Tibial nerve (tissue), 4 donors: Measurements from ENCODE around the gene OSBPL8. TPM values are rescaled to one million over a fixed set of nuclear protein-coding genes. Genes with fewer than 3 reads are reported as not detected.

Experiments used
- DNase-seq, 2 donors: peaks; one replicate each; pipeline ENCODE4 v3.0.0-alpha.2; 2019; ENCODE audit warnings: low spot score in 2 of 2
- H3K27ac ChIP-seq, 4 donors: fragments of 200-600 bp; sonication (generic) in 3 of 4; one replicate each; pipeline ENCODE4 v1.5.1; 2017 to 2019; ENCODE audit warnings: mild to moderate bottlenecking in 1 of 4
- H3K27me3 ChIP-seq, 2 donors: fragments of 200-600 bp; sonication (generic) in 1 of 2; one replicate each; pipeline versions ENCODE4 v1.5.1 to v1.6.0; 2017 to 2019
- H3K36me3 ChIP-seq, 3 donors: fragments of 200-600 bp; sonication (generic); one replicate each; pipeline ENCODE4 v1.5.1; 2018 to 2019
- H3K4me1 ChIP-seq, 4 donors: fragments of 200-600 bp; sonication (generic) in 3 of 4; one replicate each; pipeline ENCODE4 v1.5.1; 2017 to 2019
- H3K4me3 ChIP-seq, 4 donors: fragments of 200-600 bp; sonication (generic) in 3 of 4; one replicate each; pipeline ENCODE4 v1.5.1; 2017 to 2019; ENCODE audit warnings: mild to moderate bottlenecking in 1 of 4, moderate library complexity in 1 of 4
- H3K9me3 ChIP-seq, 4 donors: fragments of 200-600 bp; sonication (generic) in 3 of 4; one replicate each; pipeline ENCODE4 v1.5.1; 2017 to 2019
- CTCF ChIP-seq, 5 experiments: fragments of 200-600 bp in 3 of 5; fragments of 450-650 bp in 2 of 5; sonication (generic) in 3 of 5; IDR thresholded peaks; one replicate each; pipeline ENCODE4 v1.5.1; 2016 to 2019; ENCODE audit warnings: antibody characterized with exemption in 5 of 5, mild to moderate bottlenecking in 3 of 5, moderate library complexity in 2 of 5
- EP300 ChIP-seq, 2 donors: sonication (generic); formaldehyde crosslinking; IDR thresholded peaks; one replicate each; pipeline ENCODE4 v1.6.1; 2017; ENCODE audit warnings: antibody characterized with exemption in 2 of 2, mild to moderate bottlenecking in 1 of 2
- POLR2A ChIP-seq, 2 donors: fragments of 450-650 bp; IDR thresholded peaks; one replicate each; pipeline ENCODE4 v1.6.1; 2017; ENCODE audit warnings: antibody characterized with exemption in 2 of 2, mild to moderate bottlenecking in 2 of 2, moderate library complexity in 2 of 2
- WGBS, 2 donors: methylation state at CpG; one replicate each; pipeline ENCODE4 v1.1.5; 2018; 5-methylcytosine and 5-hydroxymethylcytosine counted together
- total RNA-seq, 4 donors: library from RNA; depleted of rRNA; stranded (reverse); fragments of >200 nt; gene quantifications; one replicate each; pipeline ENCODE4 v1.1.0, GENCODE V29; 2016

Gene OSBPL8
- total RNA-seq, 4 donors from 2014 or later: 90.9 to 151 (median 119) TPM

DNA sequence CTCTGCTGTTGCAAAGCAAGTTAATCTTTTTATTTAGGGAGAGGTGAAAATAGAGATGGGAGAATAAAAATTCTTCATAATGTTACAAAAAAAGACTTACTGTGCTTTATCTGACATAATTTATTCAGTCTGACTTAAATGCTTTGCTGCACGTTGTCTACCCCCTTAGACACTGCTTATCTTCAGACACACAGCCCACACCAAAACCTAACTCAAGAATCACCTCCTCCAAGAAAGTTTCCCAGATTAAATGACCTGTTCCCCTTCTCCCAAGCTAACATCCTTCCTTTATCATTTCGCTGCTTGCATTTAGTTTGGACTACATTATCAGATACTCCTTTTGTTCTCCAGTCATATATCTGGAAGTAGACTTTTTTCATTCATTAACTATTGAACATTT, 3.8 kb downstream of the OSBPL8 start:
- Histone ChIP-seq H3K4me1 (peaks cover 0 to 60% (median 14%) of the 10 kb centered on the region in 4 donors), H3K36me3 (no peaks in the 10 kb centered on the region), H3K27ac (no peak overlapping the region), H3K9me3 (no peaks in the 10 kb centered on the region), H3K27me3 (no peaks in the 10 kb centered on the region), H3K4me3 (no peak overlapping the region)
- no peak for DNase-seq
- TF ChIP-seq POLR2A (IDR thresholded peaks at IDR 0.05): no peak
- no peak for TF ChIP-seq EP300 (IDR thresholded peaks at IDR 0.05)
- TF ChIP-seq CTCF (IDR thresholded peaks at IDR 0.05): no peak
- WGBS, 2 donors: 85 to 87% methylated on average over 2 of the region's 2 CpGs

- Histone ChIP-seq H3K9me3 (no peaks in the 10 kb centered on the region), H3K36me3 (no peaks in the 10 kb centered on the region), H3K4me3 (no peak overlapping the region), H3K4me1 (peaks cover 0 to 65% (median 13%) of the 10 kb centered on the region in 4 donors), H3K27me3 (no peaks in the 10 kb centered on the region), H3K27ac (no peak overlapping the region)
- 80 to 85% methylated on average over 7 of the region's 7 CpGs for WGBS, 2 donors
- no peak for TF ChIP-seq CTCF (IDR thresholded peaks at IDR 0.05)
- no peak for TF ChIP-seq POLR2A (IDR thresholded peaks at IDR 0.05)
- no peak for TF ChIP-seq EP300 (IDR thresholded peaks at IDR 0.05)
- DNase-seq: no peak
These were observed 4.3 kb downstream of the OSBPL8 start for GRCh38 chr12:76555231-76555767.

- Histone ChIP-seq H3K27ac (no peak overlapping the region), H3K4me3 (no peak overlapping the region), H3K9me3 (no peaks in the 10 kb centered on the region), H3K27me3 (no peaks in the 10 kb centered on the region), H3K36me3 (no peaks in the 10 kb centered on the region), H3K4me1 (peaks cover 0 to 69% (median 12%) of the 10 kb centered on the region in 4 donors)
- no peak for DNase-seq
- WGBS, 2 donors: 86 to 89% methylated on average over 2 of the region's 2 CpGs
- TF ChIP-seq POLR2A (IDR thresholded peaks at IDR 0.05) (no peak), EP300 (IDR thresholded peaks at IDR 0.05) (no peak), CTCF (IDR thresholded peaks at IDR 0.05) (no peak)
These were observed 5.0 kb downstream of the OSBPL8 start for GRCh38 chr12:76554405-76555230.

DNA sequence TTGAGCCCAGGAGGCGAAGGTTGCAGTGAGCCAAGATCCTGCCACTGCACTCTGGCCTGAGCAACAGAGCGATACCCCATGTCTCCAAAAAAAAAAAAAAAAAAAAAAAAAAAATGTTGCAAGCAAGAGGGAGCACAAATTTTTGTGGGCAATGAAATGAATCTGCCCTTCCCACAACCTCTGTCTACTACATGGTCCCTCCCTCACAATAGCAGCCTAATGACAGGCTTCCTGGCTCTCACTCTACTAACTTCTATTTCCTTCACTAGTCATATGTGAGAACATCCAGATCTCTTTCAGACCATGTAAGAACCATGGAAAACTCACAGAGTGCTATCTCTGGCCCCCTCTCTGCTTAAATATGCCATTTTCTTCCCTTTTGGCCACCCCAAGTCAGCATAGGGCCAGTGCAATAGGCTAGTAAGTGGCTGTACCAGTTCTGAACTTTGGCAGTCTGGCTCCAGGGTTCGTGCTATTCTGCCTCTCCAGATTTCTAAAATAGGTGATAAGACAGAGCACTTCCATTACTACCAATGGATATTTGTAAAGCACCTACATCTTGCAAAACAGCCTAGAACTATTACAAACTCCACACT, 7.1 kb downstream of the OSBPL8 start:
- H3K4me1 ChIP-seq: peaks cover 0 to 80% (median 20%) of the 10 kb centered on the region in 4 donors
- no peak for DNase-seq
- 92 to 98% methylated on average over 3 of the region's 3 CpGs for WGBS, 2 donors
- no peaks in the 10 kb centered on the region for H3K27me3 ChIP-seq
- H3K4me3 ChIP-seq: no peak overlapping the region
- TF ChIP-seq CTCF (IDR thresholded peaks at IDR 0.05) (no peak), POLR2A (IDR thresholded peaks at IDR 0.05) (no peak), EP300 (IDR thresholded peaks at IDR 0.05) (no peak)
- no peaks in the 10 kb centered on the region for H3K9me3 ChIP-seq
- no peak overlapping the region for H3K27ac ChIP-seq
- H3K36me3 ChIP-seq: no peaks in the 10 kb centered on the region

DNA sequence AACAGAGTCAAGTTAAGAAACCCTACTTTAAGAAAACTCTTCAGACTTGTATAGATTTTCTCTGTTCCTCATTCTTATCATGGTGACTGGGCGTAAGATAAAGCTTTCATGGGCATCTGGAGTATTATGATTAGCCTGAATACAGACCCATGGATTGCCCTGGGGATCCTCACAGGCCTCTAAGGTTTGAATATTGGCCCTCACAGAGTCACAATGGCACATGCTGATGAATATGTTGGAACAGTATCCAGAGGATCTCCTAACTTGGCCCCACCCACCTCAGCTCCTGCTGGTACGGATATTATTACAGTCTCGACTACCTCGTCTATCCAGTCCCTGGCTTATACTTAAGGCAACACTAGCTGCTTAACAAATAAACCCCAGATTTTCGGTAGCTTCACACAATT, 8.1 kb downstream of the OSBPL8 start:
- no peak overlapping the region for H3K27ac ChIP-seq
- 92 to 95% methylated on average over 5 of the region's 5 CpGs for WGBS, 2 donors
- no peak for TF ChIP-seq POLR2A (IDR thresholded peaks at IDR 0.05)
- TF ChIP-seq EP300 (IDR thresholded peaks at IDR 0.05): no peak
- TF ChIP-seq CTCF (IDR thresholded peaks at IDR 0.05): no peak
- peaks cover 0 to 79% (median 16%) of the 10 kb centered on the region in 4 donors for H3K4me1 ChIP-seq
- H3K36me3 ChIP-seq: no peaks in the 10 kb centered on the region
- no peak for DNase-seq
- H3K27me3 ChIP-seq: no peaks in the 10 kb centered on the region
- no peaks in the 10 kb centered on the region for H3K9me3 ChIP-seq
- H3K4me3 ChIP-seq: no peak overlapping the region
